DMS79 (cell line): ENCODE data around the gene ARRDC1.
"Not testable (repeated sequence)": the region's sequence is repeated elsewhere in the genome, so short reads cannot be mapped to it uniquely, and the experiment has no call there.

Experiments
- DNase-seq: peaks from one replicate; lab custom pipeline; 2025; lab: John Stamatoyannopoulos, UW

ARRDC1 gene

GRCh38 chr9:137586854-137587253 is 18.6 kb upstream of the ARRDC1 start:
- no peak for DNase-seq

- no peak for DNase-seq
These were observed 17.2 kb upstream of the ARRDC1 start for GRCh38 chr9:137588311-137588710.

DNA sequence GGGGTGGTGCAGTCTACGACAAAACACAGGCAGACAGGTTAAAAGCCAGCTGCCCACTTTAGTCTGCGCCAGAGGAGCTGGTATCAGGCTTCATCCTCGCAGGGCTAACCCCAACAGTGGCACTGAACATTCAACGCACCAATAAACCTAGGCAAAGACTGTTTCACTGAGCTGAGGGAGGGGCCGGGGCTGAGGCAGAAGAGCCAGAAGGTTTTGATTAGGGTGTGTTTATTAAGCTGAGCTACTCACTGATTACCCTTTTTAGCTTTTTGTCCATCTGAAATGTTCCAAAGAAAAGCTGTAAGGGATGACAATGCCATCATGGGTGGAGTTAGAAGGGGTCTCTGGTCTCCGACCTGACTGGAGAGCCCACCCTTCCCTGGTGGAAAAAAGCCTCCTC is 16.6 kb upstream of the ARRDC1 start:
- DNase-seq: no peak

- no peak for DNase-seq
These were observed 15.9 kb upstream of the ARRDC1 start for GRCh38 chr9:137589441-137590122.

- DNase-seq: no peak
These were observed 15.4 kb upstream of the ARRDC1 start for GRCh38 chr9:137590123-137590468.

DNA sequence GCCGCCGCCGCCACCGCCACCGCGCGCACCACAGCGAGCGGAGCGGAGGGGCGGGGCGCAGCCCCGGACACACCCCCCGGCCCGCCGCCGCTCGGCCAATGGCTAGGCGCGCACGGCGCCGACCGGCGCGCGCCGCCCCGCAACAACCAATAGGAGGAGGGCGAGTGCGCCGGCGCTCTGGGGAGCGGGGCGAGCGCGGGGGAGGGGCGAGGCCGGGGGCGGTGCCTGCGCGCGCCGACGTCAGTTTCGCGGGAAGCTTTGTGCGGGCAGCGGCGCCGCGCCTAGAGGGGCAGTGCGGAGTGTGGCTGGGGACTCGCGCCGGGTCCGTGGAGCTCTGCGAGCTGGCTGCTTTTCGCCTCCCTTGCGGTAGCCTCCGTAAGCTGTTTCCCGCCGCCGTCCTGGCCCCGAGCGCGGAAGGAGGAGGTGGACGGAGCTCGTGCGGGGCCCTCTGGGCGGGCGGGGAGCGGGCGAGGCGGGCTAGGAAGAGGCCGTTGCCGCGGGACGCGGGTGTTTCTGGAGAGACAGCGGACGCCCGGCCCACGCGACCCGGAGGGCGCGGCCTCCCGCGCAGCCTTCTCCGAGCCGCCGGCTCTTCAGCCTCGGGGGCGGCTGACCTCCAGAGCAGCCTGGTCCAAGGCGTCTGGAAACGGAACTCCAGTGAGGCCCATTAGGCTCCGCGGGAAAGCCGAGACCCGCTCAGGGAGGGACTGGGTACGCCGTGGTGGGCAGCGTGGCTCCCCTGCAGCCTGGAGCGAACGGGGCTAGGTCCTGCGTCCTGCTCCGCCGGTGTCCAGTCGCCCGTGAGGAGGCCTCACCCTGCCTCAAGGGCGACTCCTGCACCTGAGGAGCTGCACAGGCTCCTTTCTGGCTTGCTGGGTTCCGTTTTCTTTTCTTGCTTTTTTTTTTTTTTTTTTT is 14.8 kb upstream of the ARRDC1 start, which contains the start of gene ZMYND19:
Gene ZMYND19 (minus strand): TSS at position 44 of the 915 bp plus-strand sequence. CDS start 249 bp downstream, outside the sequence.
- peak; percentile 42 for DNase-seq

DNA sequence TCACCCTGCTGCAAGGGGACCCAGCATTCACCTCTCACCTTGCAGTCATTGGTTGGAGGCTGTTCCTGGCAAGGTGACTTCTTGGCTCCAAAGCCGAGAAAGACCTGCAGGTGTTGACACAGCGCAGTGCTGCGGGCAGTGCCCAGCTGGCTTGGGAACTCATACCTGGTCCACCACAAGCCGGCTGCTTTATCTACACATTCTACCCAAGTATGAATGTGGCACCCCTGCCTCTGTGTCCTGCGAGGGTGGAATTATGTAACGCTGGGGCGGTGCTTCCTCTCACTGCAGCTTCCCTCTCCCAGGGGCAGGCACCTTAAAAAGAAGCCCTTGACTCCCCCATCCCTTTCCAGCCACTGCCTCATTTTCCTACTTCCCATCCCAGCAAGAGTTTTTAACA is 12.7 kb upstream of the ARRDC1 start:
- DNase-seq: peak; percentile 63

DNA sequence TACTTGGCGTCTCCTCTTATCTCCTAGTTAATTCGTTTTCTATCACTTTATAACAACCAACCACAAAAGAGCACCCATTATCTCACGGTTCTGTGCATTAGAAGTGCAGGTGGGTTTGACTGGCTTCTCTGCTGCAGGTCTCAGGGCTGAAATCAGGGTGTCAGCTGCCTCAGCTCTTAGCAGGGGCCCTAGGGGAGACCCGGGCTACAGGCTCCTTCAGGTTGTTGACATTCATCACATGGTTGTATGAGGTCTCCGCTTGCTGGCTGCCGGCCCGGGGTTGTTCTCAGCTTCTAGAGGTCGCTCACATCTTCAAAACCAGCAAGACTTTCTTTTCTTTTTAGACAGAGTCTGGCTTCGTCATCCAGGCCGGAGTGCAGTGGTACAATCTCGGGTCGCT is 12.3 kb upstream of the ARRDC1 start:
- peak; percentile 95 for DNase-seq

GRCh38 chr9:137596577-137596976 is 8.9 kb upstream of the ARRDC1 start:
- not testable (repeated sequence) for DNase-seq

DNA sequence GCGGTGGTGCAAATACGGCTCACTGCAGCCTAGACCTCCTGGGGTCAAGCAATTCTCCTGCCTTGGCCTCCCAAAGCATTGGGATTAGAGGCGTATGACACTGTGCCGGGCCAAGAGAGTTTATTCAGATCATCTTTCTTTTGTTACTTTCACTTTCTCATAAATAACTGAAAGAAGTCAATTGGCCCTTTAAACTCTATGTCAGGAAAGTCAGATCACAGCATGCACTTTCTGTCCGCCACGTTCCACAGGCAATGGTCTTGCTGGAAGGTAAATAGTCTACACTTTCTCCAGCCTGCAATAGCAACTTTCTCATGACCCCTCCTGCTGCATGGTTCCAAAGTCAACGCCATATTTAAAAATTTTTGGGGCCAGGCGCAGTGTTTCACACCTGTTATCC is 6.5 kb upstream of the ARRDC1 start:
- DNase-seq: no peak

GRCh38 chr9:137602661-137603060 is 2.8 kb upstream of the ARRDC1 start:
- no peak for DNase-seq

DNA sequence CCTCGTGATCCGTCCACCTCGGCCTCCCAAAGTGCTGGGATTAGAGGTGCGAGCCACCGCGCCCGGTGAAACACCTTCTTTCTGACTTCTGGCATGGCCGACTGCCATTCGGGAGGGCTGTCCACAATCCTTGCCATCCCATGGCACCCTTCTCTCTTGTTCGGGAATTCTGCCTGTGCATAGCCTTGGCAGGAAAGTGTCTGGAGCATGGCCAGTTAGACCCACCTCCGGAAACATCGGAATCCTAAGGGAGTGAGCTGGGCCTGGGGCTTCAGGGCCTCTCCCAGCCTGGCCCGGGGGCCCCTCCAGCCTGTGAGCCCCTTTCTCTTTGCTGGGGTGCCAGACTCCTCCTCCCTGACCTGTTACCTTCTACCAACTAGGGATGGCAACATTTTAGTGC is 1.6 kb upstream of the ARRDC1 start:
- DNase-seq: no peak

DNA sequence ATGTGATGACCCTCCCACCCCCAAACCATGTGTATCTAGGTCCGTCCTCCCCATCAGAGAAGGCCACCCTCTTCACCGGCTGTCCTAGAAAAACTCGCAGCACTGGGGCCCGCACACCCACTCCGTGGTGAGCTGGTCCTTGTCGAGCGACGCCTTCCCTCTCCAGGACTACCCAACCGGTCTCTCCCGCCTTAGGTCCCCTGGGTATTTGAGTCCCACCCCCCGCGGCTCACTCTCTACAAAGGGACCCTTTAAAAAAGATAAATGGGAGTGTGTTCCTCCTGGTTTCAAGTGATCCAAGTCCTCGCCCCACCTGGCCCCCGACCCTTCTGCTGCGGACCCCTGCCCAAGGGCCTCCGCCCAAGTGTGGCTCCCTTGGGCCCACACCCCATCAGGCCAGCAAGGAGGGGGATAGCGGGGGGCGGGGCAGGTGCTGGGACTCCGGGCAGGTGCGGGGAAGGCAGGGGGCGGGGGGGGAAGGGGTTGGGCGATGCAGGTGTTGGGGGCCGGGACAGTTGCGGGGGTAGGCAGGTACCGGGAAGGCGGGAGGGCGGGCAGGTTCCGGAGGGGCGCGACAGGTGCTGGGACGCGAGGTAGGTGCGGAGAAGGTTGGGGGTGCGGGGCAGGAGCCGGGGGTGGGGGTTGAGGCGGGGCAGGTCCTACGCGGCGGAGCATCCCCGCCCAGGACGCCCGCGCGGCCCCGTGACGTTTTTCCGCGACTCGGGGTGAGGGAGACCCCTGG is 970 bp upstream of the ARRDC1 start:
- no peak for DNase-seq

DNA sequence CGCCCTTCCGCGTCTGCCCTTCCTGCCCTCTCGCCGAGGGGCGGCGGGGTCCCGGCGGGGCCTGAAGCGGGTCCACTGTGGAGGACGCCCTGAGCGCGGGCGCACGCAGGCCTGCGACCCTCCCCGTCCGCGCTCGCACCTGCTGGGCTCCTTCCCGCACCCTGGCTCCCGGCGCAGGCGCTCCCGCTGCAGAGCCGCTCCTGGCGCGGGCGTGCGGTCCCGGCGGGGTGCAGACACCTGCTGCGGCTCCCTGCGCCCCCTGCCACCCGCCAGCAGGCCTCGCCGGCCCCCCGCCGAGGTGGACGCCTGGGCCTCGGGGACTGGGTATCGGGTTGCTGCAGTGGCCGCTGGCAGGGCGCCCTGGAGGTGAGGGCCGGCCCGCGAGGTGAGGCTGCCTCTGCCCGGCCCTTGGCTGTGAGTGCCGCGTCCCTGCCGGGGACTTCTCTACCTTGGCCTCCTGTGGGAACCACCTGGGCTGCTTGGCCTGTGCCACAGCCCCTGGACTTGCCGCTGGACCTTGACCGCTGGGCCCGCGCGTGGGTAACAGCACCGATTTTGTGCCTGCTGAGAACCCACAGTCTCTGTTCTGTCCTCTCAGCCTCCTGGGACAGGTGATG is 627 bp downstream of the ARRDC1 start:
- no peak for DNase-seq

DNA sequence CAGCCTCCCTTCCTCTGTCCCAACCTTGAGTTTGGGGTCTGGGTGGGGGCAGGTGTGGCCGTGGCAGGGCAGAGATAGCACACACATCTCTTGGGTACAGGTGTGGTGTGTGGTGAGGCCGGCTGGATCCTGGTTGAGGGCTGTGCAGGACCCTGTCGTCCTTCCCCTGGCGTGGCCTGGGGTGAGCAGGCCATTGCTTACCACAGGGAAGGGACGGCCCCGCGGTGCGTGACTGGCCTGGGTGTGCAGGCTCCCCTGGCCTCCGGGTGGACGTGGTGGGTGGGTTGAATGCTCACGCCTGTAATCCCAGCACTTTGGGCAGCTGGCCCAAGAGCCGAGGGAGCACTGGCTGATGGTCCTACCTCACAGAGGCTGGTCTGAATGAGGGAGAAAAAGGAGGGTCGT is 1.2 kb downstream of the ARRDC1 start:
- no peak for DNase-seq

DNA sequence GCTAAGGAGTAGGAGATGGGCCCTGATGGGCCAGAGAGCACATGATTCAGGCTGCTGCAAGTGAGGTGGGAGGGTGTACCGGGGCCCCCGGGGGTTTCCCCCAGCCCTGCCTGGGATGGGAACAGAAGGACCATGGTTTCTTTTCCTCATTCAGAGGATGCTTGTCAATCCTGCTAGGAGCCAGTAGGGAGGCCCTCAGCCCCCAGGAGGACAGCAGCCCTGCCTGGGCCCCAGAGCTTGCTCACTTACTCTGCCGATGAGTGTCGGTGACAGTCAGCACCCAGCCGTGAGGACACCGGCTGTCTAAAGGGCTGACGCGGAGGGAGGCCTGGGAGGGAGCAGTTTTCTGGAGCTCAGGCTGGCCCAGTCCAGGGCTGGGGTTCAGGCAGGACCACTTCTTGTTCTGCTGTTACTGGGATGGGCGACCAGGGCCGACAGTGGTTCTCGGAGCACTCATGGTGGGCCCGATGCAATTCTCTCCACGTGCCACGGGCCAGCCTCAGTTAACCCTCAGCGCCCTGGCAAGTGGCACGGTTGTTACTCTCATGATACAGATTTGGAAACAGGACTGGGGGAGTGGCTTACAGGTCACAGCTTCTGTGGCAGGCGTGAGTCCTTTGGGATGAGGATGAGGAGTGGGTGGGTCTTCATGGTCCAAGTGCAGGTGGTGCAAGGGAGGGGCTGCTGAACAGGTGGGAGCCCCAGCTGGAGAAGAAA is 1.8 kb downstream of the ARRDC1 start:
- DNase-seq: no peak

DNA sequence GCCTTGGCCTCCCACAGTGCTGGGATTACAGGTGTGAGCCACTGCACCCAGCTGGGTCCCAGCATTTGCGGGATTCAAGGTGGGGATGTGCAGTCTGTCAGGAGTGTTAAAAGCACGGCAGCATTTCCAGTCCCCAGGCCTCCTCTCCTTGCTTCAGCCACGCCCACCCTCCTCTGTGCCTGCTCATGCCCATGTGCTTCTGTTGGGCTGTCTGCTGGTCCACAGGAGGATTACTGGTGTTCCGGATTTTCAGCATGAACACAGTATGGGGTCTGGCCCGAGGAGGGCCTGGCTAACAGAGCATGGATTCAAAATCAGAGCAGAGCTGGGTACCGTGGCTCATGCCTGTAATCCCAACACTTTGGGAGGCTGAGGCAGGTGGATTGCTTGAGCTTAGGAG is 5.5 kb downstream of the ARRDC1 start:
- DNase-seq: no peak

DNA sequence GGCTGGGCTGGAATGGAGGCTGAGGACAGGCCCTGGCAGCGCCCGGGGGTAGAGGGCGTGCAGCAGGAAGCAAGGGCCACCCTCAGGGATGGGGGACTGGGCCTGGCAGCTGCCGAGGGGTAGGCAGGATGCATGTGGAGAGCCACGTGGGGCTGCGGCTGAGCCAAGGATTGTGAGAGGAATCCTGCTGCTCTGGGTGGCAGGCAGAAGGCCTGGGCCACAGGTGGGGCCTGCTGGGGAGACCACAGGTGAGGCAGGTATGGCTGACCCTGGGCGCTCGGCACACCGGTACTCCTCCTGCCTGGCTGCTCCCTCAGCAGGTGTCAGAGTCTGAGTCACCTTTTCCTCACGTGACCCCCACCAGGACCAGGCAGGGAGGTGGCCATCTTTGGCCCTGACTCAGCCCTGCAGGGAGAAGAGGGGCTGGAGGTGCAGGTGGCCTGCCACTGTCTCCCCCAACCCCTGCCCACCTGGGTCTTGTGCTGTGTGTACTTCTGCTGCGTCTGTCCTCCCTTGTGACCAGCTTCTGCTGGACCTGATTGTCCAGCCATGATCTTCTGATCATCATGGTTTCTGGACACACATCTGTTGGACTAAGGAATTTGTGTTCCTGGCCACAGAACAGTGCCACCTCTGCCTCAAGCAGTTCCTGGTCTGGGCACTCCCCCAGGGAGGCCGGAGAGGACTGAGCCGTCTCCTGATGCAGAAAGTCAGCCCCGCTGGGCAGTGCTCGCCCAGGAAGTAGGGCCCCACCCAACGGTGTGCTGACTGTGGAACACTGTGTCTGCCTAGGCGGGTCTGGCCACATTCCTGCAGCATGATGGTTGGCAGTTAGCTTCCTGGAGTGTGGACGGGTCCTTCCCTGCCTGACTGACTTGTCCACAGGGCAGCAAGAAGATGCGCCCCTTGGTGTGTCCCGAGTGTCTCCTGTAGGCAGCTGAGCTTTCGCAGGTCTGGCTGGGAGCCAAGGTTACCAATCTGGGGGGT is 6.4 kb downstream of the ARRDC1 start:
- DNase-seq: no peak

DNA sequence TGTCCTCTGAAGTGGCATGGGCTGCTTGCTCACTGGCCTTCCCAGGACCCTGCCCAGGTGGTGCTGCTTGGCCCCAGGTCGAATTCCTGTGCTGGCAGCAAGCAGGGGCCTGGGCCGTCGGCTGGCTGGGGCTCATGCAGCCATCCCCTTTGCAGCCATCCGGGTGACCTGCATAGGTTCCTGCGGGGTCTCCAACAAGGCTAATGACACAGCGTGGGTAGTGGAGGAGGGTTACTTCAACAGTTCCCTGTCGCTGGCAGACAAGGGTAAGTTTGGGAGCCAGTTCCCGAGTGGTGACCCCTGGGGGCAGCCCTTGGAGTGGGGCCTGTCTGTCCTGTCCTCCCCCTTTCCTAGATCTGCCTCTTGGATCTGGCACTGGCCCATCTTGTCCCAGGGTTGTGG is 7.3 kb downstream of the ARRDC1 start:
- DNase-seq: no peak

GRCh38 chr9:137613259-137613658 is 7.8 kb downstream of the ARRDC1 start:
- no peak for DNase-seq
